Measurements from ENCODE around the gene CHCHD6.

The CHCHD6 gene

GRCh38 chr3:126872701-126873342 is 168.8 kb downstream of the CHCHD6 start:
- Histone ChIP-seq H3K9ac (ENCODE audit: low read depth, low read length) (no peak overlapping the region), H4K20me1 (ENCODE audit: insufficient read depth, low read length) (peaks cover 6% of the 10 kb centered on the region), H2AFZ (ENCODE audit: low read depth, low read length) (no peak overlapping the region), H3K27me3 (ENCODE audit: insufficient read depth, low read length, poor library complexity) (no peaks in the 10 kb centered on the region), H3K4me1 (ENCODE audit: insufficient read depth, low read length) (no peaks in the 10 kb centered on the region), H3K27ac (ENCODE audit: low read length) (no peak overlapping the region), H3K36me3 (ENCODE audit: insufficient read depth, low read length) (peaks cover 13% of the 10 kb centered on the region; the same call in 1 of the 2 replicates), H3K4me2 (ENCODE audit: insufficient read depth, low read length) (no peak overlapping the region), H3K79me2 (ENCODE audit: insufficient read depth, low read length) (no peaks in the 10 kb centered on the region), H3K9me3 (ENCODE audit: insufficient read depth, low read length, severe bottlenecking) (no peaks in the 10 kb centered on the region), H3K4me3 (ENCODE audit: low read depth in 1 of 2, low read length in 2 of 2) (no peak overlapping the region)
- TF ChIP-seq EZH2 (IDR thresholded peaks at IDR 0.05; ENCODE audit: borderline replicate concordance, low read depth, low read length, severe bottlenecking) (no peak), CTCF (IDR thresholded peaks at IDR 0.05; ENCODE audit: borderline replicate concordance, extremely low read depth, low read length, poor library complexity, severe bottlenecking) (no peak)
- DNase-seq (no peak), ATAC-seq (ENCODE audit: insufficient read depth, low read depth) (no peak)

- Histone ChIP-seq H3K4me2 (ENCODE audit: insufficient read depth, low read length) (no peak overlapping the region), H3K4me3 (ENCODE audit: low read depth in 1 of 2, low read length in 2 of 2) (no peak overlapping the region), H3K36me3 (ENCODE audit: insufficient read depth, low read length) (peaks cover 13% of the 10 kb centered on the region; the same call in 1 of the 2 replicates), H3K27ac (ENCODE audit: low read length) (no peak overlapping the region), H3K27me3 (ENCODE audit: insufficient read depth, low read length, poor library complexity) (no peaks in the 10 kb centered on the region), H3K9me3 (ENCODE audit: insufficient read depth, low read length, severe bottlenecking) (no peaks in the 10 kb centered on the region), H3K4me1 (ENCODE audit: insufficient read depth, low read length) (no peaks in the 10 kb centered on the region), H4K20me1 (ENCODE audit: insufficient read depth, low read length) (0 out of 2 replicates have a peak, but pooled peaks cover 4% of the 10 kb centered on the region), H2AFZ (ENCODE audit: low read depth, low read length) (no peak overlapping the region), H3K79me2 (ENCODE audit: insufficient read depth, low read length) (no peaks in the 10 kb centered on the region), H3K9ac (ENCODE audit: low read depth, low read length) (no peak overlapping the region)
- no peak for TF ChIP-seq EZH2 (IDR thresholded peaks at IDR 0.05; ENCODE audit: borderline replicate concordance, low read depth, low read length, severe bottlenecking)
- no peak for TF ChIP-seq CTCF (IDR thresholded peaks at IDR 0.05; ENCODE audit: borderline replicate concordance, extremely low read depth, low read length, poor library complexity, severe bottlenecking)
- ATAC-seq (ENCODE audit: insufficient read depth, low read depth), result no peak
- DNase-seq, result no peak
Measured at GRCh38 chr3:126873416-126873815, 169.4 kb downstream of the CHCHD6 start.

- DNase-seq (no peak), ATAC-seq (ENCODE audit: insufficient read depth, low read depth) (no peak)
- 0 out of 2 replicates have a peak, but pooled peaks cover 7% of the 10 kb centered on the region for H3K36me3 ChIP-seq (ENCODE audit: insufficient read depth, low read length)
- no peaks in the 10 kb centered on the region for H3K27me3 ChIP-seq (ENCODE audit: insufficient read depth, low read length, poor library complexity)
- H3K4me3 ChIP-seq (ENCODE audit: low read depth in 1 of 2, low read length in 2 of 2), result no peak overlapping the region
- H3K9me3 ChIP-seq (ENCODE audit: insufficient read depth, low read length, severe bottlenecking), result no peaks in the 10 kb centered on the region
- no peaks in the 10 kb centered on the region for H3K79me2 ChIP-seq (ENCODE audit: insufficient read depth, low read length)
- TF ChIP-seq EZH2 (IDR thresholded peaks at IDR 0.05; ENCODE audit: borderline replicate concordance, low read depth, low read length, severe bottlenecking) (no peak), CTCF (IDR thresholded peaks at IDR 0.05; ENCODE audit: borderline replicate concordance, extremely low read depth, low read length, poor library complexity, severe bottlenecking) (no peak)
- no peak overlapping the region for H2AFZ ChIP-seq (ENCODE audit: low read depth, low read length)
- no peak overlapping the region for H3K27ac ChIP-seq (ENCODE audit: low read length)
- no peaks in the 10 kb centered on the region for H3K4me1 ChIP-seq (ENCODE audit: insufficient read depth, low read length)
- H4K20me1 ChIP-seq (ENCODE audit: insufficient read depth, low read length), result peaks cover 6% of the 10 kb centered on the region; the same call in 1 of the 2 replicates
- no peak overlapping the region for H3K9ac ChIP-seq (ENCODE audit: low read depth, low read length)
- no peak overlapping the region for H3K4me2 ChIP-seq (ENCODE audit: insufficient read depth, low read length)
Measured at GRCh38 chr3:126878664-126879063, 174.6 kb downstream of the CHCHD6 start.

Data from DND-41 (cell line).